GM23338 (cell line): ENCODE measurements around the gene FLT3. TPM values are rescaled to one million over a fixed set of nuclear protein-coding genes. Genes with fewer than 3 reads are reported as not detected.

Experiments used
- ATAC-seq: fragments of 200-7000 bp; cut with Tn5 transposase; 3 replicates; pipeline ENCODE4 v1.9.1; 2020
- DNase-seq: peaks from one replicate; pipeline ENCODE4 v3.0.0-alpha.2; 2015; ENCODE audit warnings: low spot score
- H2AFZ ChIP-seq: fragments of 200-600 bp; sonication (generic); 2 replicates; pipeline ENCODE4 v1.8.0; 2016; ENCODE audit warnings: antibody characterized with exemption, mild to moderate bottlenecking, moderate library complexity
- H3F3A ChIP-seq: fragments of 200-600 bp; sonication (generic); replicated peaks from 2 replicates; pipeline ENCODE4 v1.8.0; 2017; ENCODE audit warnings: antibody characterized with exemption, mixed run types, low read depth
- H3K27ac ChIP-seq: fragments of 200-600 bp; sonication (generic); 2 replicates; pipeline ENCODE4 v1.6.1; 2016; ENCODE audit warnings: low read depth
- H3K27me3 ChIP-seq: fragments of 200-600 bp; sonication (generic); 2 replicates; pipeline ENCODE4 v1.8.0; 2016; ENCODE audit warnings: mild to moderate bottlenecking, mixed run types, moderate library complexity; ENCODE audit not compliant: insufficient read depth
- H3K36me3 ChIP-seq: fragments of 200-600 bp; sonication (generic); 2 replicates; pipeline ENCODE4 v1.8.0; 2016; ENCODE audit warnings: mild to moderate bottlenecking; ENCODE audit not compliant: insufficient read depth
- H3K4me1 ChIP-seq: fragments of 200-600 bp; sonication (generic); 2 replicates; pipeline ENCODE4 v1.8.0; 2016; ENCODE audit warnings: mild to moderate bottlenecking, moderate library complexity; ENCODE audit not compliant: insufficient read depth
- H3K4me2 ChIP-seq: fragments of 200-600 bp; sonication (generic); 2 replicates; pipeline ENCODE4 v1.7.1; 2017; ENCODE audit warnings: mixed run types
- H3K4me3 ChIP-seq: fragments of 200-600 bp; sonication (generic); 2 replicates; pipeline ENCODE4 v1.6.1; 2016; ENCODE audit warnings: mixed run types
- H3K79me2 ChIP-seq: fragments of 200-600 bp; sonication (generic); replicated peaks from 2 replicates; pipeline ENCODE4 v1.8.0; 2017; ENCODE audit warnings: mild to moderate bottlenecking; ENCODE audit not compliant: insufficient read depth
- H3K9me2 ChIP-seq: fragments of 200-600 bp; sonication (generic); 2 replicates; pipeline ENCODE4 v1.8.0; 2017; ENCODE audit not compliant: insufficient read depth
- H4K20me1 ChIP-seq: fragments of 200-600 bp; sonication (generic); replicated peaks from 2 replicates; pipeline ENCODE4 v1.8.0; 2017; ENCODE audit warnings: mild to moderate bottlenecking; ENCODE audit not compliant: insufficient read depth
- H3K27ac Mint-ChIP-seq: 2 replicates; pipeline ENCODE4 v1.8.0; 2020; ENCODE audit warnings: inconsistent platforms, mild to moderate bottlenecking, moderate library complexity, mixed read lengths
- H3K27me3 Mint-ChIP-seq: 3 replicates; pipeline ENCODE4 v1.8.0; 2022; ENCODE audit warnings: low read depth, mild to moderate bottlenecking, moderate library complexity, mixed read lengths, inconsistent platforms; ENCODE audit not compliant: insufficient read depth, poor library complexity
- H3K36me3 Mint-ChIP-seq: 3 replicates; pipeline ENCODE4 v1.8.0; 2021; ENCODE audit warnings: low read depth, mild to moderate bottlenecking, inconsistent platforms, moderate library complexity, mixed read lengths
- H3K4me1 Mint-ChIP-seq: 3 replicates; pipeline ENCODE4 v1.8.0; 2020; ENCODE audit warnings: mild to moderate bottlenecking, inconsistent platforms, mixed read lengths
- H3K4me3 Mint-ChIP-seq: 3 replicates; pipeline ENCODE4 v1.8.0; 2021; ENCODE audit warnings: moderate library complexity, mild to moderate bottlenecking, inconsistent platforms, mixed read lengths
- H3K9me3 Mint-ChIP-seq: 3 replicates; pipeline ENCODE4 v1.8.0; 2020; ENCODE audit warnings: moderate library complexity, mild to moderate bottlenecking, inconsistent platforms, mixed read lengths
- CREB1 ChIP-seq: fragments of 250-450 bp; sonication (Bioruptor Pico); IDR thresholded peaks from 2 replicates; pipeline ENCODE4 v1.5.0; 2020; ENCODE audit warnings: low read depth, mild to moderate bottlenecking, moderate library complexity
- ETS1 ChIP-seq: IDR thresholded peaks from 2 replicates; pipeline ENCODE4 v1.6.1; 2016; ENCODE audit warnings: antibody characterized with exemption
- EZH2 ChIP-seq: fragments of 200-600 bp; sonication (generic); IDR thresholded peaks from one replicate; pipeline ENCODE4 v1.8.0; 2017; ENCODE audit warnings: antibody characterized with exemption, mild to moderate bottlenecking, low read depth; ENCODE audit not compliant: unreplicated experiment
- EZH2phosphoT487 ChIP-seq: fragments of 200-600 bp; sonication (generic); IDR thresholded peaks from one replicate; pipeline ENCODE4 v1.8.1; 2018; ENCODE audit warnings: antibody characterized with exemption; ENCODE audit not compliant: unreplicated experiment
- JUNB ChIP-seq: IDR thresholded peaks from one replicate; pipeline ENCODE4 v1.6.1; 2016; ENCODE audit warnings: antibody characterized with exemption; ENCODE audit not compliant: unreplicated experiment
- POLR2AphosphoS5 ChIP-seq: IDR thresholded peaks from 2 replicates; pipeline ENCODE4 v1.6.1; 2016; ENCODE audit warnings: antibody characterized with exemption, low read depth
- REST ChIP-seq: IDR thresholded peaks from one replicate; pipeline ENCODE4 v1.6.1; 2018; ENCODE audit warnings: antibody characterized with exemption; ENCODE audit not compliant: unreplicated experiment
- STAT1 ChIP-seq: IDR thresholded peaks from one replicate; pipeline ENCODE4 v1.6.1; 2016; ENCODE audit warnings: antibody characterized with exemption; ENCODE audit not compliant: unreplicated experiment
- ZNF331 ChIP-seq: fragments of 250-450 bp; sonication (Bioruptor Pico); IDR thresholded peaks from 2 replicates; pipeline ENCODE4 v1.5.0; 2020; ENCODE audit warnings: low read depth, mild to moderate bottlenecking, moderate library complexity
- polyA plus RNA-seq: library from polyadenylated mRNA; unstranded; fragments of >200 nt; fragmentation: Nextera tagmentation; extraction: Ambion mirVana; gene quantifications from 2 replicates; pipeline ENCODE4 v1.2.1, GENCODE V29; 2016
- total RNA-seq: library from RNA; depleted of rRNA; stranded (reverse); fragments of >200 nt; shearing (Covaris generic); gene quantifications from 2 replicates; pipeline ENCODE4 v1.2.3, GENCODE V29; 2014
- TF ChIP-seq, protein P1 (sequence below): fragments of 250-450 bp; sonication (Bioruptor Pico); IDR thresholded peaks from 2 replicates; pipeline ENCODE4 v1.5.0; 2020; ENCODE audit warnings: mild to moderate bottlenecking, moderate library complexity

The FLT3 gene
- total and polyA plus RNA-seq, 2 experiments from 2014 or later, result 0.17 to 0.44 TPM

- Histone ChIP-seq H3K27ac (no peak overlapping the region), H3K9me2 (no peaks in the 10 kb centered on the region; the same call in 1 of the 2 replicates), H3K79me2 (no peaks in the 10 kb centered on the region), H3K4me2 (no peak overlapping the region), H3K4me3 (no peak overlapping the region), H2AFZ (no peak overlapping the region), H4K20me1 (no peaks in the 10 kb centered on the region), H3K27me3 (no peaks in the 10 kb centered on the region), H3K4me1 (no peaks in the 10 kb centered on the region), H3K36me3 (no peaks in the 10 kb centered on the region), H3F3A (no peaks in the 10 kb centered on the region)
- TF ChIP-seq ETS1, result no peak
- TF ChIP-seq STAT1, result no peak
- no peak for TF ChIP-seq JUNB
- Mint-ChIP-seq H3K27ac (no peak overlapping the region), H3K36me3 (peaks cover 2% of the 10 kb centered on the region; the same call in 1 of the 3 replicates), H3K27me3 (peaks cover 5% of the 10 kb centered on the region), H3K4me3 (no peak overlapping the region), H3K4me1 (no peaks in the 10 kb centered on the region), H3K9me3 (peaks cover 6% of the 10 kb centered on the region)
- no peak for ATAC-seq
- no peak for DNase-seq
Measured at GRCh38 chr13:28041031-28041461, 59.3 kb downstream of the FLT3 start.

DNA sequence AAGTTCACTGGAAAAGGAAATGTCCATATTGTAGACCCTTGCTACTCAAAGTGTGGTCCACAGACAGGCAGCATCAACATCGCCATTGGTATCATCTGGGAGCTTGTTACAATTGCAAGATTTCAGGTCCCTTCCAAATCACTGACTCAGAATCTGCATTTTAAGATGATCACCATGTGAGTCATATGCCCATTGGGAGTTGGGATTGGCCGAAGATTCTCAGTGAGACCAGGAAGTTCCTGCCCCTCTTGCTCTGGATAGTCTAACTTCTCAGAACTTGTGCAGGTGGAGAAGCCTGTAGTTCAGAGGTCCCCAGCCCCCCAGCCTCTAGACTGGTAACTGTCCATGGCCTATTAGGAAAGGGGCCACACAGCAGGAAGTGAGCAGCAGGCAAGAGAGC, 63.0 kb downstream of the FLT3 start:
- no peak overlapping the region for H2AFZ ChIP-seq
- peaks cover 6% of the 10 kb centered on the region for H3K9me3 Mint-ChIP-seq
- H3K4me1 ChIP-seq, result no peaks in the 10 kb centered on the region
- no peaks in the 10 kb centered on the region for H4K20me1 ChIP-seq
- no peaks in the 10 kb centered on the region for H3K79me2 ChIP-seq
- no peak overlapping the region for H3K4me2 ChIP-seq
- no peak overlapping the region for H3K4me3 Mint-ChIP-seq
- no peak overlapping the region for H3K27ac ChIP-seq
- H3K36me3 ChIP-seq, result no peaks in the 10 kb centered on the region
- H3K27me3 ChIP-seq, result no peaks in the 10 kb centered on the region
- no peak overlapping the region for H3K27ac Mint-ChIP-seq
- peaks cover 2% of the 10 kb centered on the region; the same call in 1 of the 3 replicates for H3K36me3 Mint-ChIP-seq
- ATAC-seq (no peak), DNase-seq (no peak)
- H3K4me1 Mint-ChIP-seq, result no peaks in the 10 kb centered on the region
- no peaks in the 10 kb centered on the region for H3F3A ChIP-seq
- H3K9me2 ChIP-seq, result no peaks in the 10 kb centered on the region; the same call in 1 of the 2 replicates
- no peaks in the 10 kb centered on the region for H3K27me3 Mint-ChIP-seq
- H3K4me3 ChIP-seq, result no peak overlapping the region
- no peak for TF ChIP-seq EZH2phosphoT487
- TF ChIP-seq STAT1, result no peak
- TF ChIP-seq REST, result no peak
- TF ChIP-seq, protein P1, sequence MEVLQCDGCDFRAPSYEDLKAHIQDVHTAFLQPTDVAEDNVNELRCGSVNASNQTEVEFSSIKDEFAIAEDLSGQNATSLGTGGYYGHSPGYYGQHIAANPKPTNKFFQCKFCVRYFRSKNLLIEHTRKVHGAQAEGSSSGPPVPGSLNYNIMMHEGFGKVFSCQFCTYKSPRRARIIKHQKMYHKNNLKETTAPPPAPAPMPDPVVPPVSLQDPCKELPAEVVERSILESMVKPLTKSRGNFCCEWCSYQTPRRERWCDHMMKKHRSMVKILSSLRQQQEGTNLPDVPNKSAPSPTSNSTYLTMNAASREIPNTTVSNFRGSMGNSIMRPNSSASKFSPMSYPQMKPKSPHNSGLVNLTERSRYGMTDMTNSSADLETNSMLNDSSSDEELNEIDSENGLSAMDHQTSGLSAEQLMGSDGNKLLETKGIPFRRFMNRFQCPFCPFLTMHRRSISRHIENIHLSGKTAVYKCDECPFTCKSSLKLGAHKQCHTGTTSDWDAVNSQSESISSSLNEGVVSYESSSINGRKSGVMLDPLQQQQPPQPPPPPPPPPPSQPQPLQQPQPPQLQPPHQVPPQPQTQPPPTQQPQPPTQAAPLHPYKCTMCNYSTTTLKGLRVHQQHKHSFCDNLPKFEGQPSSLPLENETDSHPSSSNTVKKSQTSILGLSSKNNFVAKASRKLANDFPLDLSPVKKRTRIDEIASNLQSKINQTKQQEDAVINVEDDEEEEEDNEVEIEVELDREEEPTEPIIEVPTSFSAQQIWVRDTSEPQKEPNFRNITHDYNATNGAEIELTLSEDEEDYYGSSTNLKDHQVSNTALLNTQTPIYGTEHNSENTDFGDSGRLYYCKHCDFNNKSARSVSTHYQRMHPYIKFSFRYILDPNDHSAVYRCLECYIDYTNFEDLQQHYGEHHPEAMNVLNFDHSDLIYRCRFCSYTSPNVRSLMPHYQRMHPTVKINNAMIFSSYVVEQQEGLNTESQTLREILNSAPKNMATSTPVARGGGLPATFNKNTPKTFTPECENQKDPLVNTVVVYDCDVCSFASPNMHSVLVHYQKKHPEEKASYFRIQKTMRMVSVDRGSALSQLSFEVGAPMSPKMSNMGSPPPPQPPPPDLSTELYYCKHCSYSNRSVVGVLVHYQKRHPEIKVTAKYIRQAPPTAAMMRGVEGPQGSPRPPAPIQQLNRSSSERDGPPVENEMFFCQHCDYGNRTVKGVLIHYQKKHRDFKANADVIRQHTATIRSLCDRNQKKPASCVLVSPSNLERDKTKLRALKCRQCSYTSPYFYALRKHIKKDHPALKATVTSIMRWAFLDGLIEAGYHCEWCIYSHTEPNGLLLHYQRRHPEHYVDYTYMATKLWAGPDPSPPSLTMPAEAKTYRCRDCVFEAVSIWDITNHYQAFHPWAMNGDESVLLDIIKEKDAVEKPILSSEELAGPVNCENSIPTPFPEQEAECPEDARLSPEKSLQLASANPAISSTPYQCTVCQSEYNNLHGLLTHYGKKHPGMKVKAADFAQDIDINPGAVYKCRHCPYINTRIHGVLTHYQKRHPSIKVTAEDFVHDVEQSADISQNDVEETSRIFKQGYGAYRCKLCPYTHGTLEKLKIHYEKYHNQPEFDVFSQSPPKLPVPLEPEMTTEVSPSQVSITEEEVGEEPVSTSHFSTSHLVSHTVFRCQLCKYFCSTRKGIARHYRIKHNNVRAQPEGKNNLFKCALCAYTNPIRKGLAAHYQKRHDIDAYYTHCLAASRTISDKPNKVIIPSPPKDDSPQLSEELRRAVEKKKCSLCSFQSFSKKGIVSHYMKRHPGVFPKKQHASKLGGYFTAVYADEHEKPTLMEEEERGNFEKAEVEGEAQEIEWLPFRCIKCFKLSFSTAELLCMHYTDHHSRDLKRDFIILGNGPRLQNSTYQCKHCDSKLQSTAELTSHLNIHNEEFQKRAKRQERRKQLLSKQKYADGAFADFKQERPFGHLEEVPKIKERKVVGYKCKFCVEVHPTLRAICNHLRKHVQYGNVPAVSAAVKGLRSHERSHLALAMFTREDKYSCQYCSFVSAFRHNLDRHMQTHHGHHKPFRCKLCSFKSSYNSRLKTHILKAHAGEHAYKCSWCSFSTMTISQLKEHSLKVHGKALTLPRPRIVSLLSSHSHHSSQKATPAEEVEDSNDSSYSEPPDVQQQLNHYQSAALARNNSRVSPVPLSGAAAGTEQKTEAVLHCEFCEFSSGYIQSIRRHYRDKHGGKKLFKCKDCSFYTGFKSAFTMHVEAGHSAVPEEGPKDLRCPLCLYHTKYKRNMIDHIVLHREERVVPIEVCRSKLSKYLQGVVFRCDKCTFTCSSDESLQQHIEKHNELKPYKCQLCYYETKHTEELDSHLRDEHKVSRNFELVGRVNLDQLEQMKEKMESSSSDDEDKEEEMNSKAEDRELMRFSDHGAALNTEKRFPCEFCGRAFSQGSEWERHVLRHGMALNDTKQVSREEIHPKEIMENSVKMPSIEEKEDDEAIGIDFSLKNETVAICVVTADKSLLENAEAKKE (CRISPR knock-in tag), result no peak
- no peak for TF ChIP-seq ETS1
- TF ChIP-seq EZH2, result no peak
- TF ChIP-seq CREB1 (CRISPR knock-in tag), result no peak
- TF ChIP-seq POLR2AphosphoS5, result no peak
- TF ChIP-seq ZNF331 (CRISPR knock-in tag), result no peak
- no peak for TF ChIP-seq JUNB
